Measurements from ENCODE around the gene GEMIN8.

Gene GEMIN8

DNA sequence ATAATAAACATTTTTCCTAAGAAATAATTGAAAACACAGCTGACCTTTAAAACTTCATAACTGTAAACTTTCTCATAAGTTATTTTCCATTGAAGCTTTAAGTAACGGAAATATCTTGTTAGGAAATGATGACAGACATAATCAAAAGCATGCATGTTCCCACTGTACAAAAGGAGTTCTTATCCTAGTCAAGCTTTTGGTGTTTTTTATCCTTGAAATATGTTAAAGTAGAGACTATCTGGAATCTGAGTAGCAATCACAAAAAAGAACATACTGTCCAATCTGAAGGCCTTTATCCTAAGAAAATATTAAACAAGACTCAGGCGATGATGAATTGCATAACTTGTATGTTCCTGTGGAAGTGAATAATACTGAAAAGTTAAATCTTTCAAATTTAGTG, 14.4 kb downstream of the GEMIN8 start:
- DNase-seq, result no peak

DNA sequence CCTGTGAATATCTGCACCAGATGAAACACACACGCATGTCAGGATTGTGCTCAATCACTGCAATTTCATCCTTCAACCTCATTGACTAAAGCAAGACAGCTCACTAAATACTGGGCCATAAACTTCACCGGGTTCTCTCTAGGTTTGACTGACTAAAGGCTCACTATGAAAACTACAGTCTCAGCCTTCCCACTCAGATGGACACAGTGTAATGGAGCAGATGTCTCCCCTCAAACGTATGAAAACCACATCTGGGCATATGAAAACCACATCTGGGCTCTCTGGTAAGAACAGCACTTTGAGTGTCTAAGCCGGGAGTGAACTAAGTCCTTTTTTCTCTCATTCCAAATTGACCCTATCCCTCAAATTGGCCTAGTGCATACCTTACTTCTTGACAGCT, 15.2 kb downstream of the GEMIN8 start:
- DNase-seq, result no peak

DNA sequence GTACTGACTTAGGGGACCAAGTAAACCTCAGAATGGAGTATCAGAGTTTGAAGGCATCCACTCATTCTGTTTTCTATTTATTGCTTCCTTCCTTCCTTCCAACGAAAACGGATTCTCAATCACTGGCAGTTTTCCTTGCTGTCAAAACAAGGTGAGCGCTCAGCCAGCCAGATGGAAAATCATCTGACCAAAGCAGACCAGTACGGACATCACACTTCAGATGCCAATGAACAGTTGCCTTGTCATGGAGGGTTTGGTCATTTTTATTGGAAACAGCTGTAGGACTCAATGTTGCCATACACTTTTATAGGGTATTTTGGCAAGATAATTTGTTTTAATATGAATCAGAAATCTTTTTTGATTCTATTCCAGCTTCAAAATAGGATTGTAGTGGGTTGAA, 16.6 kb downstream of the GEMIN8 start:
- DNase-seq, result no peak

DNA sequence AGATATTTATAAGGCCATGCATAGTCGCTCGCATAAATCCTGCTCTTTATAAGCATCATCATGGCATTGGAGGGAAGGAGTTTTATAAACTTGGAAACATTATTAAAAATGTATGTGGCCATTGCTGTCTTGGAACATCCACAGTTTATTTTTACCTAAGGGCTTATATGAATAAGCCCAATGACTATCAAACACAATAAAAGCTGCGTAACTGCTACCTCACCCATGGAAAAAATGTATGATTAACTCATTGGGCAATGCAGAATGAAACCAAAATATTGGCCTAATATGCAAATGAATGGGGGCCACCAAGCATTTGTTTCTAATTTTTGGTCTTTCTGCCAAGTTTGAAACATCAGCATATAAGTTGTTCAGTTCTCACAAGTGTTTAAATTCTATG, 19.1 kb downstream of the GEMIN8 start:
- DNase-seq, result no peak

DNA sequence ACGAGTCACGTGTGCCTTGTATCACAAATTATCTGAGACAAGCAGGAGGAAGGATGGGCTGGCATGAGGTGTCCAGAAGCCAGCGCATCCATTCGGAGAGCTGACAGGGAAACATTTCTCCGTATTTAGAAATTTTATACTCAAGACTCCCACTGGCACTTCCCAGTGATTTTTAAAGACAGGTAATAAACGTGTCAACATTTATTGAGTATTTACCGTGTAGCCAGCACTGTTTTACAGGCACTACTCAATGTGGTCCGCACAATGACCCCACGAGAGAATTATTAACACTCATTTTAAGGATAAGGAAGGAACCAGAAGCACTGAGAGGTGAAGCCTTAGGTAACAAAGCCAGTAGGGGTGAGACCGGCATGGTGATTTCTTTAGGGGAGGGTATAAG, 23.2 kb downstream of the GEMIN8 start:
- DNase-seq, result no peak

DNA sequence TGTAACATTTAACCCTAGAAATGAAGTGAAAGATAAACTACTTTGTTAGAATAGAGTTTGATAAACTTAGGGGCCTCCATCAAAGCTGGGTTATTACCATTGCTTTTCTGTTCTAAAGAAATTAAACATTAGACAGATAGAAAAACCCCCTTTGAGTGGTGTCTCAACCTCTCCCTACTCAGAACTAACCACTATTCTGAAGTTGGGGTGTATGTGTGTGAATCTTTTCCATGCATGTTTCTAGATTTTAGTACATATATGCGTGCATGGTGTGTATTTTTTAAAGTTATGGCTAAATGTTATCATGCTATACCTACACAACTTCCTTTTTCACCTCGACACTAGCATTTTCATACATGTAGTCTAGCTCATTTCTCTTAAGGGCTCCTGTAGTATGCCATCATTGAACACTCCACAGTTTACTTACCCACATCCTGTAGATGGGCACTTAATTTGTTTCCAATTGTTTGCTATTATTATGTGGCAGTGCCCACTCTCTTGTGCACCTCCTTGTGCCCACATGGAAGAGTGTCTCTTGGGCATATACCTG, 25.7 kb downstream of the GEMIN8 start:
- DNase-seq, result no peak

DNA sequence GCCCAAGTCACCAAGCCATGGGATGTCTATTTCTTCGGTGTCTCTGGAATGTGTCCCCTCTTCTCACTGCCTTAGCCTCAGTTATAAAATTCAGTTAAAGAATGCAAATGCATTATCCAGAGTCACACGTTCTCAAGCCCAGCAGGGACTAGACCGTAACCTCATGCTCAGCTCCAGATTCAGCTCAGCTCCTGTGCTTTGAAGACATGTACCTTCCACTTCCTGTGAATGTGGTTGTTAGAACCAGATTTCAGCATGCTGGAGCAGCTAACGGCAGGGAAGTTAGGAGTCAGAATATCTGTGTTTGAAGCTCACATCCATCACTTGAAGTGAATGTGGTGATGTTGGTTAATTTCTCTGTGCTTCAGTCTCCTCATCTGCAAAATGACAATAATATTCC, 26.7 kb downstream of the GEMIN8 start:
- no peak for DNase-seq

DNA sequence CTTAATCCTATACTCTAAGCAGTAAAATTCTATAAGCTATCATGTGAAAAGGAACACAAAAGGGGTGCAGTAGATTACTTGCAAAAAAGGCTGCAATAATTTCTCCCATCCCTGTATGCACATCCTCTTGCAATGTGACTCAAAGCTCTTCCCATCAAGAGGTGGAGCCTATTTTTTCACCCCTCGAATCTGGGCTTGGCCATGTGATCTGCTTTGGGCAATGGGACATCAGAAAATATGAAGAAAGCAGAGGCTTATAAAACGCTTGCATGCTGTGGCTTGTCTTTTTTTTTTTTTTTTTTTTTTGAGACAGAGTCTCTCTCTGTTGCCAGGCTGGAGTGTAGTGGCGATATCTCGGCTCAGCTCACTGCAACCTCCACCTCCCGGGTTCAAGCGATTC, 33.0 kb downstream of the GEMIN8 start:
- DNase-seq, result no peak

DNA sequence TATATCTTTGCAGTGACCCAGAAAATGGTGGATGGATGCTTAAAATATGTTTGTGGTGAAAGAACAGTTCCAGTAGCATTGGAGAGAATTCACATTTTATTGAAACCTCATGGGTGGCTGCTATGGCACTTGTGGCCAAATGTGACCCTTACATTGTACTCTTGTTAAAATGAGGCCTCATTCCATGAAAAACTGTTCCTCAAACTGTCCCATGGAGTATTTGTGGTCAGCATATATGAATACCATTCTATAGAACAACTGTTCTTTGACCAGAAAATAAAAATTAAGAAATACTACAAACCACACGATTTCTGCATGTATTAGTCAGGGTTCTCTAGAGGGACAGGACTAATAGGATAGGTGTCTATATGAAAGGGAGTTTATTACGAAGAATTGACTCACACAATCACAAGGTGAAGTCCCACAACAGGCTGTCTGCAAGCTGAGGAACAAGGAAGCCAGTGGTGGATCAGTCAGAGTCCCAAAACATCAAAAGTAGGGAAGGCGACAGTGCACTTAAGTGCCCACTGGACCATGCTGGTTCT, 35.1 kb downstream of the GEMIN8 start:
- no peak for DNase-seq

DNA sequence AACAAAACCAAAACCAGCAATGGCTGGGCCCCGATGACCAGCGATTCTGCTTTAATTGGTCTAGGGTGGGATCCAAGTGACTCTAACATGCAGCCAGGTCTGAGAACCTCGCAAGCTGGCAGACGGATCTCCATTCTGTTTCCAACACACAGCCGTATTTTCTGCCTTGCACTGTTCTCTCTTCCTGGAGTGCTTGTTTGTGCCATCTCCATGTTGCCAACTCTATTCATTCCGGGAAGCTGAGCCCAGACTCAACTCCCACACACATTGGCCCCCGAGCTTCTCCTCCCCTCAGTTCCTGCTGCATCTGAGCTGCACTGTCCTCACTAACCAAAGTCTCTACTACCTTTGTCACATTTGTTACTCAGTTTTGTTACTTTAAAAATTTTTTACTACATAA, 35.6 kb downstream of the GEMIN8 start:
- DNase-seq, result no peak

DNA sequence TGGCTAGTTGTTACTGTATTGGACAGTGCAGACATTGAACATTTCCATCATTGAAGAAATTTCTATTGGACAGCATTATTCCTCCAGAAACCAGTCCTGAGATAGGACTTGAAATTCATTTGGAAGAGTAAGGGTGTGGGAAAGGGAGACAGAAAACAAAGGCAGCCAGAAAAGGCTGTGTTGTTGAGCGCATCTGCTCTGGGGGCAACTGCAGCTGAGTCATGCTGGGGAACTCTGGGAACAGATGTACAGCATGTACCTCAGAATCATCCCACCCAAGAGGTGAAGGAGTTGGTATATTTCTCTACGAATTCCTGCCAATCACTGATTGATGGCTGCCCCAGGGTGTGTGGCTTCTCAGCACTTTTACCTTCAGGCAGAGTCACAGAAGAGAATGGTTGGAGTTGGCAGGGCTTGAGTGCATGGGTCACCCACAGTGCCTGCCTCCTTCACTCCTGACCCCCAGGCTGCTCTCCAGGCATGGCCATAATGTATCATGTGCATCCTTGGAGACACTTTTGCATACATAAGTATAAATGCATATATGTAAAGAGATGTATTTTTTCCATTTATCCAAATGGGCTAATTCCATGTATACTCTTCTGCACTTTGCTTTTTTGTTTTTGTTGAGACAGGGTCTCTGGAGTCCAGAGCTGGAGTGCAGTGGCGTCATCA, 39.4 kb downstream of the GEMIN8 start:
- no peak for DNase-seq

DNA sequence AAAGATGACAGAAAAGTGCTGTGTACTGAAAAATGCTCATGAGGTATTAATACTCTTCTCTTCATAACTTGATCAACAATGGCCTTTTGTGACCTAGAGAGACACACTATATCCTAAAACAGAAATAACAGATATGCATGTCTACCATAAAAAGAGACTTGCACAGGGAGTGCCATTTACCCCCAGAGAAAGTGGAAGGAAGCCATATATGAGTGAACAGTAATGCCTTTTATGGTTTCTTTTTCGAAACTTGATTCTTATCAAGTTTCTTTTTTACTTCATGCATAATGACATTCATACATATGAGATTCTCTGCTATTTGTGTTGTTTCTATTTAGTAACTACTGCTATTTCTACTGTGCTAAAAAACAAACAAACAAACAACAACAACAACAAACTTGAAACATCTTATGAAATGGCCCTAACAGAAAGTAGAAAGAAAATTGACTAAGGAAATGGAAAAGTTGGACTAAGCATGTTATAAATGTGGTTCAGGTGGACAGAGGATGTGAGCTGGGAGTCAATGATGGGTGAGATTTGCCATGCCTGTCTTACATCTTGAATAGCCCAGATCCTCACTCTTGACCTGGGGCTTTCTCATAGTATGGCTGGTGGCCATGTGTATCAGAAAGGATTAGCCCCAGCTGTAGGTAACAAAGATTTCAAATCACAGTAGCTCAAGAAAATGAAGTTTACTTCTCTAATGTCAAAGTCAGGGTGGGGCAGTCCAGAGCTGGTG, 43.8 kb downstream of the GEMIN8 start:
- no peak for DNase-seq

DNA sequence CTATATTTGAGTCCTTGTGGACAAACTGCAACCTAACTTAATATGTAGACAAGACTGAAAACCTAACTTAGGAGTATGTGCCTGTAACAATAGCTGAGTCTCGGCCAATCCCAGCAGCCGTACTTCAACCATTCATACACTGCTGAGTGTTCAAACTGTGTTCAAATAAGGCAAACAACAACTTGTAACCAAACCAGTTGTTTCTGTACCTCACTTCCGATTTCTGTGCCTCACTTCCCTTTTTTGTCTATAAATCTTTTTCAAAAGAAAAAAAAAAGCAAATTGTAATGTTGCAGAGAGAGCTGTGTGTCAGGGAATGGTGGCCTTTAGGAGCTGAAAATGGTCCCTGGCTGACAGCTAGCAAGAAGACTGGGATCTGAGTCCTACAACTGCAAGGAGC, 46.0 kb downstream of the GEMIN8 start:
- no peak for DNase-seq

DNA sequence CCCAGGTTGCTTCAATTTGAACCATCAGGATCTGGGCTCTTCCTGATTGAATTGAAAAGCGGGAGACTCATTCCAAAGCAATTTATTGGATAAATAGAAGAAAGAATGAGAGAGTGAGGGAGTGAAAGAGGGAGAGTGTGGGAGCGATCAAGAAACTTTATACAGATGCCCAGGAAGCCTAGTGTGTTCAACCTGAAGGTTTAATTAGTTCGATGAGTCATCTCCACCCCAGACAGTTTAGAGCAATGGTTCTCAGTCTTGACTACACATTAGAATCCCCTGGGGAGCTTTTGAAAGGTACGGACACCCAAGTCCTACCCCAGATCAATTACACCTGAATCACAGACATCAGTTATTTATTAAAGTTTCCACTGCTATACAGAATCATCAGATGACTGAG, 61.5 kb downstream of the GEMIN8 start:
- no peak for DNase-seq

DNA sequence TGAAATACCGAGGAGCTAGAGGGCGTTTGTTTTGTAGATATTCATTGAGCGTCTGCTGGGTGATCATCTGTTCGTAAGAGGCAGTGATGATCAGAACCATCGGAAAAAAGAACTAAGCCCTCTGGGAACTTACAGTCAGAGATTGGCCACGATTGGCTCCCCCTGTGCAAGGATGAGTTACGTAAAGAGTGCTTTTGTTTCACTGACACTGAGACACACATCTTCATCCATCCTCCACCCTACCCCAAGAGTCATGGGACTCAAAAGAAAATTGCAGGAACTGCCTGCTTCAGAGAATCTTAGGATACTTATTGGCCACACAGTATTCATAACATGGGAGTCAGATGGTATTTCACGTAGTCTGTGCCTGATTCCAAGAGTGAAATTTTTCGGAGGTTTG, 62.1 kb downstream of the GEMIN8 start:
- no peak for DNase-seq

DNA sequence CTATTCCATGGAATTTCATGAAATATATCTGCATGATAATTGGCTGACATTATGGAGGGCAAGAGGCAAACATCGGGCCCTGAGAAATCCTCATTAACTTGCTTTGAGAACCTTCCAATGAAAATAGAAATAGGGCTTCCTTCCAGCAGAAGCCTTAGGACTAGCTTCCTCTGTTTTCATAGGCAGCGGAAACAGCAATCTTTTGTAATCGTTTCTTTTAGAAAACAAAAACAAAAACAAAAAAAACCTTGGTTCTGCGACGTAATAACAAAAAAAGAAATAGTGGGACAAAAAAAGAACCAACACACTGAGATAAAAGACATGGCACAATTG, 62.9 kb downstream of the GEMIN8 start:
- DNase-seq, result no peak

DNA sequence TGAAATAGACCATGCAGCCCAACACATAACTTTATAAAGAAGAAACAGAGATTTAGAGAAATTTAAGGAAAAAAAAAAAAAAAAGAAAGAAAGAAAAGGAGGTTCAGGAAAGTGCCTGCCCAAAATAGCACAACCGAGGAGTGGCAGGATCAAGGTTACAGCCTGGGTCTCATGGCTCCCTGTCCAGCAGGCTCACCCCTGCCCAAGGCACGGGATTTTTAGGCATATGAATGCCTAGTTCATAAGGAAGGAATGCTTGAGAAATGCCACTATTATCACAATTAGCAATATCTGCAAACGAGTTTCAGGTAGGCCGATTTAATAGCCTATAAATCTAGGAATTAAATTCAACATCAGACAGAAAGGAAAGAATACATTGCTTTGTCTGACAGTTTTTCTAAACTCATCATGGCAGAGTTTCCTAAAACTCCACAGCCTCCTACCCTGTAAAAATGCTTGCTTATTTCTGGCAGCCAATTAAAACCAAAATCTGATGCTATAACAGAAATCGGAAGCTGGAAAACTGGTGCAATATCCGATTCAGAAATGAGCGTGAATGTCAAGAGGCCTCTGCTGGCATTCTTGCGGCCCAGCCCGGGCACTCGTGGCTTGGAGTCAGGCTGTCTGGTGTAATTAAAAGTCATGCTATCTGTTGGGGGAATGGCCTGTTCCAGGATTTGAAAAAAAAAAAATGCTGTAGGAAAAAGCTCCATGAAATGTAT, 63.5 kb downstream of the GEMIN8 start:
- DNase-seq, result no peak

DNA sequence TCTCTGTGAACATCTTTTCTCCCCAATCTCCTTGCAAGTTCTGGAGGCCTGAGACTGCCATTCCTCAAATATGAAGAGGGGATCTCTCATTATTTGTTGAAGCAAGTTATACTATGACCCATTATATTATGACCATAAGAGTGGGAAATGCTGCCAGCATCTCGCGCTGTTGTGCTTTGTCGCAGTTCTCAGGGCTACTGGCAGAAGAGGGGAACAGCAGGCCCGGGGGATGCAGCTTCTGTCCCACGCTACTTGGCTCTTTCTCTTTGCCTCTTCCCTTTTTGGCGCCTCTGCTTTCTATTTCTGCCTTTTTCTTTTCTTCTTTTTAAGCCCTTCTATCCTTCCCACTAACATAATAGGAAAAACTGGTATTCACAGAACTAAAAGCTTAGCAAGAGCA, 64.2 kb downstream of the GEMIN8 start:
- DNase-seq, result no peak

DNA sequence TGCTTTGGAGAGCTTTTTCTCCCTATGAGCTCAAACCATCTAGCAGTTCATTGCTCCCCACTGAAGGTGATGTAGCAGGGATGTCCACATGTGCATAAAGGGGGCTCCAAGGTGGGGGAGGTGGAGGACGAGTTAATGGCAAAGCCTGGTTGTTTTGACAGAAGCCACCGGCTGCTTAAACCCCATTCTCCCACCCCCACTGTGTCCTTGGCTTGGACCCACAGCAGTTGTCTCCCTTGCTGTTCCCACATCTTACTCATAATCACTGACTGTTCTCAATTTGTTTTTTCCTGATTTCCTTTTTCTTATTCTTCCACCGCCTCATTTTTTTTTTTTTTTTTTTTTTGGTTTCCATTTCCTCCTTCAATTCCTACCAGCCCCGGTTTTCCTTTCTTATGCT, 72.7 kb downstream of the GEMIN8 start:
- DNase-seq, result no peak
